ENCODE measurements around the gene PSMD7. TPM values are rescaled to one million over a fixed set of nuclear protein-coding genes. Genes with fewer than 3 reads are reported as not detected.

The PSMD7 gene
- total and polyA plus RNA-seq, 8 donors: 19.5 to 39.7 (median 30.0) TPM

DNA sequence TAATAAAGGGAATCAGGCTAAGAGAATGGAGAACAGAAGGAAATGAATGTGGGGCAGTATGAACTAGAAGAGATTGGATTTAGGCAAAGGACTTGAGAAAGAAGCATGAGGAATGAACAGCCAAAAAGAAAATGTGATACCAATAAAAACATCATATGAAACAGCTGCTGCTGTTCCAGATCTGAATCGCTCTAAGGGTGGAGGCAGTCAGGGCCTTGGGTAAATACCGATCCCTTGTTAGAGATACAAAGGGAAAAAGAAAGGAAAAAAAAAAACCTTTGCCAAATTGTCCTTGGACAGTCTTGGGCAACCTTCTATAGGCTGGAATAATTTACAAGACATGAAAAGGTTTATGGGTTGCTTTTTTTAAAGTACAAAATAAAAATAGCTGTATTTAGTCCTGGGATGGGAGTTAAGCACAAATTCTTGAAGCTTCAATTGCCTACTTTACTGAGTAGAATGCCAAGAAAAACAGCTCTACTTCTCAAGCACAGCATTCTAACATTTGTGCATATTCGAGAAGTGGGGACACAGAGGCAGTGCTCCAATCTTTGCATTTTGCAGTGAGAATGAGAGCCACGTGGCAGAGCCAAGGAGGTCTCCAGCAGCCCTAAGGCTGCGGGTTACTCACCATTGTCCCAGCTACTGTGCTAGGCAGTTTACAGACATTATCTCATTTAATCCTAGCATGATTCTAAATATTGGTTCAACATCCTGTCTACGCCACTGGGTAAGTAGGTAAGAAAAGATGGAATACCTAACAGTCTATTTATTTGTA, 43.3 kb upstream of the PSMD7 start:
- DNase-seq (no peak), FAIRE-seq (no peak), ATAC-seq (no peak)
- intact Hi-C loops (cut with DNase I): no loop called here
- WGBS, 2 donors: 83 to 86% methylated on average over 6 of the region's 6 CpGs
- Histone ChIP-seq H3K9me3 (no peaks in the 10 kb centered on the region), H3K4me1 (no peaks in the 10 kb centered on the region), H3K27ac (no peak overlapping the region), H3K36me3 (no peaks in the 10 kb centered on the region), H3K27me3 (no peaks in the 10 kb centered on the region), H3K4me3 (no peak overlapping the region)
- no peak for TF ChIP-seq CTCF (IDR thresholded peaks at IDR 0.05)

DNA sequence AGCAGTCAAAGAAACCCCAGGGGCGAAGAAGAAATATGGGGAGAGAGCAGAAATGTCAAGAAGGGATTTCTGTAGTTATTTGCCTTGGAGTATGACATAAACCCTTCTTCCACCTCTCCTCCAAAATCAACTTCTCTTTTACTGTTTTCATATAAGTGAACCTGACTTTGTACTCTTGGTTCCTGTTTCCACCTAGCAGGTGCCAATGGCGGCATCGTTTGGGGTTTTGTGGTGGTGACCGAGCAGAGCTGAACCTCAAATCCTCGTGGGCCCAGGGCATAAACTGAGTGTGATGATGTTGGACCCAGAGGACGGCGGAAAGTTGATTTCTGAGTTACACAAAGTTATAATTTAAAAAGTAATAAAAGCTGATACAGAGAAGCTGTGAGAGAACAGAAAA, 39.6 kb upstream of the PSMD7 start:
- H3K27me3 ChIP-seq: no peaks in the 10 kb centered on the region
- ATAC-seq (no peak), DNase-seq (no peak), FAIRE-seq (no peak)
- H3K9me3 ChIP-seq: no peaks in the 10 kb centered on the region
- no peak for TF ChIP-seq CTCF (IDR thresholded peaks at IDR 0.05)
- 79 to 88% methylated on average over 7 of the region's 7 CpGs for WGBS, 2 donors
- intact Hi-C loops (cut with DNase I): no loop called here
- no peaks in the 10 kb centered on the region for H3K4me1 ChIP-seq
- no peak overlapping the region for H3K27ac ChIP-seq
- H3K4me3 ChIP-seq: no peak overlapping the region
- no peaks in the 10 kb centered on the region for H3K36me3 ChIP-seq

DNA sequence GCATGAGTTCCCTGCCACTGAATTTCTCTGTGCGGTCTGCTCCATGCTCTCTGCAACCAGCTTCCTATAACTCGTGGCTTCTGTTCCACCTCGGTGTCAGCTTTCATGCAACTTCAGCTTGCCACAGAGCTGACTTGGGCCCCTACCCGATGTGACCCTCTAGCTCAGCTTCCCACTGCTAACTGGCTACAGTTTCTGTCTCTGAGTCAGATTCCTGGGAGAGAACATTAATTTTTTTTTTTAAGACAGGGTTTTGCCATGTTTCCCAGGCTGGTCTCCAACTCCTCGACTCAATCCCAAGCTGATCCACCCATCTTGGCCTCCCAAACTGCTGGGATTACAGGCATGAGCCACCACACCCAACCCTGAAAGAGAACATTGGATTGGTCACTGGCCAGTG, 35.5 kb upstream of the PSMD7 start:
- FAIRE-seq: no peak
- Histone ChIP-seq H3K36me3 (no peaks in the 10 kb centered on the region), H3K4me3 (no peak overlapping the region), H3K9me3 (no peaks in the 10 kb centered on the region), H3K4me1 (no peaks in the 10 kb centered on the region), H3K27me3 (no peaks in the 10 kb centered on the region), H3K27ac (no peak overlapping the region)
- intact Hi-C loops (cut with DNase I): no loop called here
- WGBS, 2 donors: 77 to 86% methylated on average over 5 of the region's 5 CpGs
- ATAC-seq: peak in 1 of 4 donors; percentile 34
- DNase-seq: no peak
- TF ChIP-seq CTCF (IDR thresholded peaks at IDR 0.05): no peak

GRCh38 chr16:74264811-74265210, 31.8 kb upstream of the PSMD7 start:
- Histone ChIP-seq H3K9me3 (no peaks in the 10 kb centered on the region), H3K4me1 (no peaks in the 10 kb centered on the region), H3K4me3 (no peak overlapping the region), H3K27ac (no peak overlapping the region), H3K27me3 (no peaks in the 10 kb centered on the region), H3K36me3 (no peaks in the 10 kb centered on the region)
- 87 to 90% methylated on average over 3 of the region's 3 CpGs for WGBS, 2 donors
- intact Hi-C loops (cut with DNase I): no loop called here
- no peak for ATAC-seq
- no peak for DNase-seq
- TF ChIP-seq CTCF (IDR thresholded peaks at IDR 0.05): no peak
- no peak for FAIRE-seq

GRCh38 chr16:74268372-74268782, 28.2 kb upstream of the PSMD7 start:
- intact Hi-C loops (cut with DNase I): no loop called here
- Histone ChIP-seq H3K4me1 (no peaks in the 10 kb centered on the region), H3K36me3 (no peaks in the 10 kb centered on the region), H3K27ac (no peak overlapping the region), H3K27me3 (no peaks in the 10 kb centered on the region), H3K4me3 (no peak overlapping the region), H3K9me3 (no peaks in the 10 kb centered on the region)
- FAIRE-seq (no peak), DNase-seq (peak in 1 of 6 donors; percentile 34), ATAC-seq (peak in 3 of 4 donors; percentile 57 to 83 (median 61))
- TF ChIP-seq CTCF (IDR thresholded peaks at IDR 0.05): no peak
- 20 to 23% methylated on average over 3 of the region's 3 CpGs for WGBS, 2 donors
